Astrocyte of the cerebellum (primary cell): ENCODE measurements around the gene KCTD14.
"Not testable (repeated sequence)": the region's sequence is repeated elsewhere in the genome, so short reads cannot be mapped to it uniquely, and the experiment has no call there.

ENCODE experiments used
- DNase-seq: peaks from one replicate; pipeline ENCODE4 v3.0.0-alpha.2; 2011; ENCODE audit warnings: low read depth
- H3K4me3 ChIP-seq: 2 replicates; pipeline ENCODE4 v1.5.1; 2011; ENCODE audit warnings: mild to moderate bottlenecking, low read depth, low read length, moderate library complexity
- in situ Hi-C: cut with HindIII; loops from 2 replicates; pipeline ENCODE4 v1.10.0; 2017; ENCODE audit warnings: low sequenced_read_pairs
- TF ChIP-seq, protein P1 (sequence below): IDR thresholded peaks from 2 replicates; pipeline ENCODE4 v1.5.1; 2012; ENCODE audit warnings: low read length, low read depth, moderate library complexity, mild to moderate bottlenecking; ENCODE audit errors: missing control alignments

Gene KCTD14

DNA sequence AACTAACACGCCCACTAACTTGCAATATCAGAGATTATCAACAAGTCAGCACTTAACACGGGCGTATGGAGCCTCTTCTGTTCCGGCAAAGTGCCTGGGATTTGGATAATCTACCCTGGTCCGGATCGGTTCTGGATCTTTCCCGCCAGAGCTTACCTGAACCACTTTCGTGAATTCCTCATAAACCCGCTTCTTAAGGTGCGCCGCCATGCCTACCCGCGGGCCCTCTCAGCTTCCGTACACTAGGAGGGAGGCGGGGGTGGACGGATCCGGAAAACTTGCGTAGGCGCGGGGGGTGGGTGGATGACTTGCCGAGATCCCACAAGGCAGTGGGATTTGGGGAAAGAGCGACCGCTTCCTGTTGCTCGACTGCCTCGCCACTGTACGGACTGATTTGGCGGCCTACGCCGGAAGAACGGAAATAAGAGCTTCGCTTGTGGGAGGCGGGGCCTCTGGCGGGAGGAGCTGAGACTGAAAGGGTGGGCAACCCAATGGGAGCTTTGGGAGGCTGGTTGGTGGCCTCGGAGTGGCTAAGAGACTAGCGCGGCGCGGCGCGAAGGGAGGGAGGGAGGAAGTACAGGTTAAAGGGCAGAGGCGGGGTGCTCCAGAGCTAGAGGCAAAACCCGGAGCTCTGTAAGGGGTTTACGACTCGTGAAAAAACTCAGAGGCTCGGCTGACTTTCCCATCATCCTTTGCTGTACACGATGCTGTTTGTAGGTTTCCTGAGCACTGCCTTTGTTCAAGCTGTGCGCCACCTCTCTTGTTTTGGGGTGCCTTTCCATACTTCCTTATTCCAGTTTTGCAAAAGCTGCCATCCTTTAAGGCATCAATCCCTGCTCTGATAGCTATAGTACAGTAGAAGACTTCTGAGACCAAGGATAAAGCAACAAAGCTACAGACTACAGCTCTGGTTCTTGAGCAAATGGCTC, 28.4 kb downstream of the KCTD14 start, which contains the start of gene INTS4:
TSS of gene INTS4 (minus strand) at position 235 of the 929 bp plus-strand sequence. CDS start at position 210, 25 bp downstream.
- TF ChIP-seq, protein P1, sequence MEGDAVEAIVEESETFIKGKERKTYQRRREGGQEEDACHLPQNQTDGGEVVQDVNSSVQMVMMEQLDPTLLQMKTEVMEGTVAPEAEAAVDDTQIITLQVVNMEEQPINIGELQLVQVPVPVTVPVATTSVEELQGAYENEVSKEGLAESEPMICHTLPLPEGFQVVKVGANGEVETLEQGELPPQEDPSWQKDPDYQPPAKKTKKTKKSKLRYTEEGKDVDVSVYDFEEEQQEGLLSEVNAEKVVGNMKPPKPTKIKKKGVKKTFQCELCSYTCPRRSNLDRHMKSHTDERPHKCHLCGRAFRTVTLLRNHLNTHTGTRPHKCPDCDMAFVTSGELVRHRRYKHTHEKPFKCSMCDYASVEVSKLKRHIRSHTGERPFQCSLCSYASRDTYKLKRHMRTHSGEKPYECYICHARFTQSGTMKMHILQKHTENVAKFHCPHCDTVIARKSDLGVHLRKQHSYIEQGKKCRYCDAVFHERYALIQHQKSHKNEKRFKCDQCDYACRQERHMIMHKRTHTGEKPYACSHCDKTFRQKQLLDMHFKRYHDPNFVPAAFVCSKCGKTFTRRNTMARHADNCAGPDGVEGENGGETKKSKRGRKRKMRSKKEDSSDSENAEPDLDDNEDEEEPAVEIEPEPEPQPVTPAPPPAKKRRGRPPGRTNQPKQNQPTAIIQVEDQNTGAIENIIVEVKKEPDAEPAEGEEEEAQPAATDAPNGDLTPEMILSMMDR = no peak
- DNase-seq = peak; percentile 99
- in situ Hi-C loops = no loop called here
- peak within 1 kb of the TSS; percentile 91 for H3K4me3 ChIP-seq

DNA sequence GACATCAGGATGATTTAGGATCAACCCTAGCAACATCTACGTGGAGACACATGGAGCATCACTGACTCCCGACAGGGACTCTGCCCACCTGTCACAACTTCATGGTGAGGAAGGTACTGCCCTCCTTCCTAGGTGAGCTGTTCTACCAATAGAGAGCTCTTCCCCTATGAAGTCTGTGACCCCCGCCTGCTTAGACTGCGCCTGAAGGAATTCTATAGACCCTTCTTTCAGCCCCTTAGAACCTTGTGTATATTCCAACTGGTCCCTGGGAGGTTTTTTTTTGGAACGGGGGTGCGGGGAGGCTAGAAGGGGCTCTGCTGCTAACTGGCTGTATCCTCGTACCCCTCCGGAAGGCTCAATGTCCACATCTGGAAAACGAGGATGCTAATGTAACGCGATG, 29.2 kb downstream of the KCTD14 start:
- TF ChIP-seq, protein P1 = no peak

DNA sequence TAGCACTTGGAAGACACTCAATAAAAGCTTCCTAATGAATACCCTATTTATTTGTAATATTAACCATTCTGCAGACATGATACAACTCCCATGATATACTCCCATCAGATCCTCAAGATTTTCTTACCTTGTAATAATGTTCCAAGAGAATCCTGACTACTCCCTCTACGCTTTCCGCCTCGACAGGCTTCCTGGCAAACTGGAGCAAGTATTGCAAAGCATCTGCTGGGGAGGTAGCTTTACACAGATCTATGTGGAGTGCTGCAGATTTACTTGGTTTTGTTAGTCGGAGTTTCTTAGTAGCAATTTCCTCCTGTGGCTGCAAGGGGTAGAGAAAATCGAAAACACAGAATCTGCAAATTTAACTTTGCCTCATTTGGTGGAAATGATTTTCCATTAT, 32.1 kb downstream of the KCTD14 start:
- in situ Hi-C loops = no loop called here
- no peak overlapping the region for H3K4me3 ChIP-seq
- TF ChIP-seq, protein P1 = no peak
- DNase-seq = no peak

More for the DNA sequence above, 29.2 kb downstream of the KCTD14 start:
- no peak for DNase-seq
- in situ Hi-C loops = no loop called here
- H3K4me3 ChIP-seq = peak overlapping the region; percentile 91

DNA sequence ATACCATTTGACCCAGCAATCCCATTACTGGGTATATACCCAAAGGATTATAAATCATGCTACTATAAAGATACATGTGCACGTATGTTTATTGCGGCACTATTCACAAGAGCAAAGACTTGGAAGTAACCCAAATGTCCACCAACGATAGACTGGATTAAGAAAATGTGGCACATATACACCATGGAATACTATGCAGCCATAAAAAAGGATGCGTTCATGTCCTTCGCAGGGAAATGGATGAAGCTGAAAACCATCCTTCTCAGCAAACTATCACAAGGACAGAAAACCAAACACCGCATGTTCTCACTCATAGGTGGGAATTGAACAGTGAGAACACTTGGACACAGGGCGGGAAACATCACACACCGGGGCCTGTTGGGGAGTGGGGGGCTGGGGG, 36.6 kb downstream of the KCTD14 start:
- H3K4me3 ChIP-seq, DNase-seq: not testable (repeated sequence)
- in situ Hi-C loops = loop anchor here (5.0 kb wide), 1 partner anchor 104 kb away; no protein-coding TSS in a partner anchor

DNA sequence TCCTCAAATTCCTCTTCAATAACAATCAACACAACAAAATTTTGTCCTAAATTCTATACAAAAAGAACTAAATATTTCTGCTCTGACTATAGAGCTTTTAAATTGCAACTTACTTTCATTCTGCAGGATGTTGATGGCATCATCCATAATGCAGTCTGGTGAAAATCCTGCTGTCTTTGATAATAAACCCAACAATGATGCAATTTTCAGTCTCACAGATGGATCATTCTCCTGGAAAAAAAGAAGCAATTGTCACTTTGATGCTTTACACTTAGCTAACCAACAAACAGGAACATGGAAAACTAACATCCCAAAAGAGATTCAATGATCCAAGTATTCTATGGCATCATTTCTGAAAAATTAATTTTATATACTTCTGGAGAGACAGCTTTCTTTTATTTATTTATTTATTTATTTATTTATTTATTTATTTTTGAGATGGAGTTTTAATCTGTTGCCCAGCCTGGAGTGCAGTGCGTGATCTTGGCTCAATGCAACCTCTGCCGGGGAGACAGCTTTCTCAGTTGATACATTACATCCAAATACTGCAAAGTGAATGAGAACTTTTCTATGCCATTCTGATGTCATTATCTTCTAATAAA, 41.6 kb downstream of the KCTD14 start:
- in situ Hi-C loops = no loop called here

DNA sequence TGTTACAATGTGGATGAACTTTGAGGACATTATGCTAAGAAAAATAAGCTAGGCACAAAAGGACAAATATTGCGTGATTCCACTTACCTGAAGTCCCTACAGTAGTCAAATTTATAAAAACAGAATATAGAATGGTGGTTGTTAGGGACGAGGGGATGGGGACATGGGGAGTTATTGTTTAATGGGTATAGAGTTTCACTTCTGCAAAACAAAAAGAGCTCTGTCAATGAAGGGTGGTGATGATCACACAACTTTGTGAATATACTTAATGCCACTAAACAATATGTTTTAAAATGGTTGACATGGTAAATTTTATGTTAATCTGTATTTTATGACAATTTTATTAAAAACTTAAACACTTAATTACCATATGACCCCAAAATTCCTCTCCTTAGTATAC, 54.7 kb downstream of the KCTD14 start:
- TF ChIP-seq, protein P1 = no peak
- no peak for DNase-seq
- in situ Hi-C loops = no loop called here
- no peak overlapping the region for H3K4me3 ChIP-seq

More for the DNA sequence above, 41.6 kb downstream of the KCTD14 start:
- H3K4me3 ChIP-seq = no peak overlapping the region
- TF ChIP-seq, protein P1 = no peak
- no peak for DNase-seq

DNA sequence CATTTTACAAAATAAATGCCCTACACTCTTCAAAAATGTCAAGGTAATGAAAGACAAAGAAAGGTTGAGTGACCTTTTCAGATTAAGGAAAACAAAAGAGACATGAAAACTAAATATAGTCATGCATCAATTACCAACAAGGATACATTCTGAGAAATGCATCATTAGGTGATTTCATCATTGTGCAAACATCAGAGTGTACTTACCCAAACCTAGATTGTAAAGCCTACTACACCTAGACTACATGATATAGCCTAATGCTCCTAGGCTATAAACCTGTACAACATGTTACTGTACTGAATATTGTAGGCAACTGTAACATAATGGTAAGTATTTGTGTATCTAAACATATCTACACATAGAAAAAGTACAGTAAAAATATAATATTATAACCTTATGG, 55.3 kb downstream of the KCTD14 start:
- TF ChIP-seq, protein P1 = no peak
- in situ Hi-C loops = no loop called here

More for the DNA sequence above, 55.3 kb downstream of the KCTD14 start:
- DNase-seq = no peak
- H3K4me3 ChIP-seq = no peak overlapping the region
